IMR-90 (cell line): ENCODE data around the gene C1GALT1. TPM values are rescaled to one million over a fixed set of nuclear protein-coding genes. Genes with fewer than 3 reads are reported as not detected.

ENCODE experiments used
- ATAC-seq: fragments of 200-7000 bp; cut with Tn5 transposase; 2 replicates; pipeline ENCODE4 v1.9.1; 2020; ENCODE audit warnings: low read depth, mild to moderate bottlenecking, moderate library complexity
- BruUV-seq: library from RNA; stranded (reverse); fragments of 400-500 nt; replicated peaks from 2 replicates; lab custom pipeline; 2021; lab: Mats Ljungman, UMichigan
- CTCF ChIA-PET: fragments of 300-600 bp; formaldehyde crosslinking; extraction: SDS; loops from one replicate; lab custom pipeline; 2021; ENCODE audit warnings: antibody characterized with exemption; lab: Yijun Ruan, JAX
- POLR2A ChIA-PET: fragments of 300-600 bp; sonication (Branson Sonifier 250); formaldehyde crosslinking; loops from one replicate; lab custom pipeline; 2022; ENCODE audit warnings: antibody characterized with exemption; ENCODE audit not compliant: unreplicated experiment; lab: Charles Lee
- DNase-seq: peaks from one replicate; pipeline ENCODE4 v3.0.0; 2013
- H2AFZ ChIP-seq: replicated peaks from 2 replicates; pipeline ENCODE3; 2013; ENCODE audit warnings: low read length, mild to moderate bottlenecking; ENCODE audit not compliant: poor library complexity
- H2AK5ac ChIP-seq: 2 replicates; pipeline ENCODE4 v1.6.1; 2013; ENCODE audit warnings: low read depth, low read length, inconsistent platforms
- H2AK9ac ChIP-seq: replicated peaks from 2 replicates; pipeline ENCODE3; 2013; ENCODE audit warnings: mild to moderate bottlenecking, low read depth, low read length, moderate library complexity; ENCODE audit not compliant: poor library complexity
- H2BK120ac ChIP-seq: 2 replicates; pipeline ENCODE4 v1.6.1; 2013; ENCODE audit warnings: low read depth, low read length, inconsistent platforms
- H2BK15ac ChIP-seq: 3 replicates; pipeline ENCODE4 v1.6.1; 2013; ENCODE audit warnings: low read depth, low read length, inconsistent platforms
- H2BK20ac ChIP-seq: 2 replicates; pipeline ENCODE4 v1.6.1; 2013; ENCODE audit warnings: low read depth, mild to moderate bottlenecking, inconsistent platforms, low read length, moderate library complexity
- H2BK5ac ChIP-seq: 2 replicates; pipeline ENCODE4 v1.6.1; 2013; ENCODE audit warnings: mild to moderate bottlenecking, low read depth, low read length, inconsistent platforms; ENCODE audit not compliant: poor library complexity, severe bottlenecking
- H3K14ac ChIP-seq: replicated peaks from 2 replicates; pipeline ENCODE4 v1.6.1; 2013; ENCODE audit warnings: low read depth, low read length, inconsistent platforms
- H3K18ac ChIP-seq: 2 replicates; pipeline ENCODE4 v1.6.1; 2013; ENCODE audit warnings: low read depth, low read length, control low read depth
- H3K23ac ChIP-seq: 2 replicates; pipeline ENCODE4 v1.6.1; 2013; ENCODE audit warnings: low read depth, low read length, inconsistent platforms
- H3K27ac ChIP-seq: 2 replicates; pipeline ENCODE4 v1.5.1; 2013; ENCODE audit warnings: mild to moderate bottlenecking, control low read depth, low read length; ENCODE audit not compliant: insufficient read depth
- H3K27me3 ChIP-seq: 2 replicates; pipeline ENCODE4 v1.6.1; 2013; ENCODE audit warnings: low read length; ENCODE audit not compliant: control insufficient read depth, insufficient read depth
- H3K36me3 ChIP-seq: 2 replicates; pipeline ENCODE4 v1.6.1; 2013; ENCODE audit warnings: low read length, mixed read lengths; ENCODE audit not compliant: control insufficient read depth, insufficient read depth
- H3K4ac ChIP-seq: 2 replicates; pipeline ENCODE4 v1.6.1; 2013; ENCODE audit warnings: low read depth, low read length, inconsistent platforms
- H3K4me1 ChIP-seq: 2 replicates; pipeline ENCODE4 v1.6.1; 2013; ENCODE audit warnings: low read length, mixed read lengths; ENCODE audit not compliant: control insufficient read depth, insufficient read depth
- H3K4me2 ChIP-seq: 2 replicates; pipeline ENCODE4 v1.6.1; 2013; ENCODE audit warnings: low read depth, mild to moderate bottlenecking, control low read depth, low read length, moderate library complexity
- H3K4me3 ChIP-seq: 2 replicates; pipeline ENCODE4 v1.5.1; 2013; ENCODE audit warnings: low read depth, mild to moderate bottlenecking, control low read depth, low read length, moderate library complexity; ENCODE audit not compliant: insufficient read depth
- H3K56ac ChIP-seq: 2 replicates; pipeline ENCODE4 v1.6.1; 2013; ENCODE audit warnings: low read length, inconsistent platforms; ENCODE audit not compliant: insufficient read depth; ENCODE audit errors: extremely low read depth
- H3K79me1 ChIP-seq, 2 experiments: 2 replicates each; pipeline ENCODE4 v1.6.1; 2013; ENCODE audit warnings: low read length in 2 of 2, inconsistent platforms in 1 of 2, low read depth in 1 of 2
- H3K9ac ChIP-seq: 2 replicates; pipeline ENCODE4 v1.6.1; 2013; ENCODE audit warnings: low read depth, low read length, control low read depth
- H3K9me1 ChIP-seq: 2 replicates; pipeline ENCODE4 v1.6.1; 2013; ENCODE audit warnings: low read length, inconsistent platforms; ENCODE audit not compliant: insufficient read depth
- H3K9me3 ChIP-seq: 2 replicates; pipeline ENCODE4 v1.6.1; 2013; ENCODE audit warnings: low read length; ENCODE audit not compliant: control insufficient read depth, insufficient read depth
- H4K20me1 ChIP-seq: 2 replicates; pipeline ENCODE4 v1.6.1; 2013; ENCODE audit warnings: low read length, inconsistent platforms; ENCODE audit not compliant: insufficient read depth
- H4K5ac ChIP-seq: 2 replicates; pipeline ENCODE4 v1.6.1; 2013; ENCODE audit warnings: mild to moderate bottlenecking, low read depth, low read length, control low read depth
- H4K8ac ChIP-seq, 2 experiments: 2 replicates each; pipeline ENCODE4 v1.6.1; 2013; ENCODE audit warnings: low read depth in 2 of 2, low read length in 2 of 2, control low read depth in 1 of 2, inconsistent platforms in 1 of 2
- H4K91ac ChIP-seq: 2 replicates; pipeline ENCODE4 v1.6.1; 2013; ENCODE audit warnings: low read depth, low read length, inconsistent platforms; ENCODE audit not compliant: insufficient read depth
- CHD1 ChIP-seq: IDR thresholded peaks from 2 replicates; pipeline ENCODE4 v1.6.1; 2012; ENCODE audit warnings: low read depth, low read length, improper control_type of control experiment
- ELK1 ChIP-seq: fragments of 150-350 bp; IDR thresholded peaks from 2 replicates; pipeline ENCODE4 v1.6.1; 2016; ENCODE audit warnings: low read depth, mild to moderate bottlenecking, low read length, moderate library complexity, borderline replicate concordance
- NFE2L2 ChIP-seq: fragments of 150-350 bp; IDR thresholded peaks from 2 replicates; pipeline ENCODE4 v1.6.1; 2016; ENCODE audit warnings: low read depth, mild to moderate bottlenecking, low read length
- RCOR1 ChIP-seq: IDR thresholded peaks from 2 replicates; pipeline ENCODE4 v1.6.1; 2012; ENCODE audit warnings: mild to moderate bottlenecking, low read length, improper control_type of control experiment; ENCODE audit not compliant: insufficient replicate concordance
- USF2 ChIP-seq: fragments of 150-350 bp; IDR thresholded peaks from 2 replicates; pipeline ENCODE4 v1.6.1; 2017; ENCODE audit warnings: mild to moderate bottlenecking, antibody characterized with exemption, low read length, low read depth
- WGBS, 2 experiments: methylation state at CpG; one replicate each; pipeline versions ENCODE4 v1.1.5 to v1.1.7; 2013; ENCODE audit warnings: missing lambda C conversion rate in 2 of 2; ENCODE audit not compliant: insufficient read length in 1 of 2; ENCODE audit errors: extremely low coverage in 2 of 2; 5-methylcytosine and 5-hydroxymethylcytosine counted together
- dilution Hi-C: fragments of 300-500 bp; cut with HindIII; formaldehyde crosslinking; loops from one replicate; pipeline ENCODE4 v1.14.3; 2018; ENCODE audit warnings: low sequenced_read_pairs; ENCODE audit not compliant: unreplicated experiment
- in situ Hi-C: fragments of 300-500 bp; cut with MboI; formaldehyde crosslinking; loops from 3 replicates; pipeline ENCODE4 v1.14.3; 2019; ENCODE audit warnings: low sequenced_read_pairs, inconsistent platforms, mixed read lengths
- intact Hi-C: fragments of 100-400 bp; cut with micrococcal nuclease; formaldehyde crosslinking; loops from 2 replicates; pipeline ENCODE4 v1.10.0; 2022
- polyA plus RNA-seq, 3 experiments: library from polyadenylated mRNA; depleted of rRNA; stranded (reverse); fragments of >200 nt; gene quantifications; 2 replicates each; pipeline ENCODE4 v1.2.3, GENCODE V29; 2012; ENCODE audit warnings: low replicate concordance in 1 of 3
- total RNA-seq: library from RNA; depleted of rRNA; stranded (reverse); fragments of >200 nt; gene quantifications from 2 replicates; pipeline ENCODE4 v1.2.3, GENCODE V29; 2012

C1GALT1 gene
- total and polyA plus RNA-seq, 2 of the 4 experiments (the other 2 are of a cell fraction) = 11.6 to 12.2 TPM

GRCh38 chr7:7249814-7250213, 67.5 kb downstream of the C1GALT1 start:
- intact Hi-C loops = no loop called here

More at GRCh38 chr7:7249814-7250213, 67.5 kb downstream of the C1GALT1 start:
- Histone ChIP-seq H2BK5ac (no peak overlapping the region), H3K23ac (no peak overlapping the region), H3K14ac (no peak overlapping the region), H4K8ac (no peak overlapping the region), H3K9ac (no peak overlapping the region), H2BK20ac (no peak overlapping the region), H2BK15ac (no peak overlapping the region), H3K9me1 (no peaks in the 10 kb centered on the region), H4K91ac (no peak overlapping the region), H4K20me1 (no peaks in the 10 kb centered on the region), H3K18ac (no peak overlapping the region), H4K5ac (no peak overlapping the region), H3K56ac (no peak overlapping the region), H3K4ac (no peak overlapping the region), H2AK5ac (no peak overlapping the region), H3K4me2 (no peak overlapping the region), H2BK120ac (no peak overlapping the region), H2AK9ac (no peak overlapping the region), H3K9me3 (no peaks in the 10 kb centered on the region), H3K79me1 (no peaks in the 10 kb centered on the region; a peak in 1 of 4 replicates), H3K27ac (no peak overlapping the region), H3K27me3 (no peaks in the 10 kb centered on the region), H3K4me1 (no peaks in the 10 kb centered on the region), H2AFZ (no peak overlapping the region), H3K36me3 (no peaks in the 10 kb centered on the region), H3K4me3 (no peak overlapping the region)
- DNase-seq (no peak), ATAC-seq (no peak)
- no CpG with 5 or more reads among the region's 2 CpGs for WGBS, 2 experiments
- POLR2A ChIA-PET = interaction anchor here (0.7 kb wide), 1 partner anchor 8 kb away, joined by 3 read pairs; no protein-coding TSS in a partner anchor
- TF ChIP-seq USF2 = no peak
- TF ChIP-seq NFE2L2 = no peak
- no peak for TF ChIP-seq RCOR1
- TF ChIP-seq CHD1 = no peak
- no peak for TF ChIP-seq ELK1
- in situ Hi-C loops (no loop called here), dilution Hi-C loops (no loop called here)
- CTCF ChIA-PET = no interaction called here
- BruUV-seq = no TSS peak
